Activated T-cell treated with anti-CD3 and anti-CD28 coated beads, Interleukin-2, amount 50 U/mL, for 48 hours (primary cell): ENCODE measurements around the gene ASZ1.

Source experiments
- DNase-seq, 2 experiments: peaks; one replicate each; pipeline ENCODE4 v3.0.0-alpha.2; 2020

The ASZ1 gene

GRCh38 chr7:117401293-117402002, 25.8 kb downstream of the ASZ1 start:
- no peak for DNase-seq

- no peak for DNase-seq
Observed at GRCh38 chr7:117399820-117400422, 27.4 kb downstream of the ASZ1 start.

- DNase-seq: no peak
Observed at GRCh38 chr7:117395743-117396142, 31.6 kb downstream of the ASZ1 start.

GRCh38 chr7:117393781-117394180, 33.5 kb downstream of the ASZ1 start:
- DNase-seq: no peak

- DNase-seq: no peak
Observed at GRCh38 chr7:117389871-117390270, 37.4 kb downstream of the ASZ1 start.

- DNase-seq: no peak
Observed at GRCh38 chr7:117386110-117386706, 41.1 kb downstream of the ASZ1 start.

- no peak for DNase-seq
Observed at GRCh38 chr7:117385363-117386109, 41.8 kb downstream of the ASZ1 start.

- no peak for DNase-seq
Observed at GRCh38 chr7:117384688-117385362, 42.5 kb downstream of the ASZ1 start.

- DNase-seq: no peak
Observed at GRCh38 chr7:117383483-117384189, 43.7 kb downstream of the ASZ1 start.

- no peak for DNase-seq
Observed at GRCh38 chr7:117383046-117383445, 44.2 kb downstream of the ASZ1 start.

GRCh38 chr7:117381362-117381761, 45.9 kb downstream of the ASZ1 start:
- no peak for DNase-seq

- no peak for DNase-seq
Observed at GRCh38 chr7:117375380-117375779, 51.9 kb downstream of the ASZ1 start.

- no peak for DNase-seq
Observed at GRCh38 chr7:117372073-117372472, 55.2 kb downstream of the ASZ1 start.

GRCh38 chr7:117364339-117365080, 62.8 kb downstream of the ASZ1 start:
- no peak for DNase-seq

GRCh38 chr7:117362294-117362888, 64.9 kb downstream of the ASZ1 start:
- DNase-seq: no peak

GRCh38 chr7:117350027-117350426, 77.3 kb downstream of the ASZ1 start:
- no peak for DNase-seq

GRCh38 chr7:117349570-117349969, 77.7 kb downstream of the ASZ1 start:
- no peak for DNase-seq

- no peak for DNase-seq
Observed at GRCh38 chr7:117347962-117348672, 79.2 kb downstream of the ASZ1 start.

GRCh38 chr7:117347480-117347879, 79.8 kb downstream of the ASZ1 start:
- DNase-seq: no peak

GRCh38 chr7:117346161-117346560, 81.1 kb downstream of the ASZ1 start:
- DNase-seq: no peak

GRCh38 chr7:117338020-117338419, 89.3 kb downstream of the ASZ1 start:
- no peak for DNase-seq
